Keratinocyte (primary cell): ENCODE measurements around the gene APOD. TPM values are rescaled to one million over a fixed set of nuclear protein-coding genes. Genes with fewer than 3 reads are reported as not detected.

Experiments used
- DNase-seq: peaks from one replicate; pipeline ENCODE4 v3.0.0-alpha.2; 2011; ENCODE audit warnings: low read depth, missing footprints, low spot score
- FAIRE-seq: peaks from 2 replicates; lab custom pipeline; 2011; peaks lifted over from hg19 to GRCh38; lab: Jason Lieb, UNC
- H2AFZ ChIP-seq: 2 replicates; pipeline ENCODE4 v1.6.0; 2012; ENCODE audit warnings: low read length, control low read depth, inconsistent platforms; ENCODE audit not compliant: control insufficient read depth
- H3K27ac ChIP-seq: 2 replicates; pipeline ENCODE4 v1.5.1; 2011; ENCODE audit warnings: low read length; ENCODE audit not compliant: control insufficient read depth, insufficient read depth
- H3K27me3 ChIP-seq: 3 replicates; pipeline ENCODE4 v1.6.0; 2011; ENCODE audit warnings: low read length; ENCODE audit not compliant: control insufficient read depth, insufficient read depth; ENCODE audit errors: extremely low read depth
- H3K36me3 ChIP-seq, 2 experiments: 2 replicates in 1 of 2; 3 replicates in 1 of 2; pipeline ENCODE4 v1.5.1; 2011; ENCODE audit warnings: low read length in 2 of 2, mild to moderate bottlenecking in 1 of 2; ENCODE audit not compliant: control insufficient read depth in 2 of 2, insufficient read depth in 2 of 2; ENCODE audit errors: extremely low read depth in 1 of 2
- H3K4me1 ChIP-seq: 3 replicates; pipeline ENCODE4 v1.5.1; 2011; ENCODE audit warnings: low read length; ENCODE audit not compliant: control insufficient read depth, insufficient read depth; ENCODE audit errors: extremely low read depth
- H3K4me2 ChIP-seq: 3 replicates; pipeline ENCODE4 v1.6.0; 2011; ENCODE audit warnings: low read depth, low read length; ENCODE audit not compliant: control insufficient read depth, insufficient read depth; ENCODE audit errors: extremely low read depth
- H3K4me3 ChIP-seq, 3 experiments: fragments of 200-600 bp in 1 of 3; sonication (generic) in 1 of 3; 2 replicates in 2 of 3; 3 replicates in 1 of 3; pipeline ENCODE4 v1.5.1; 2011 to 2016; ENCODE audit warnings: low read length in 3 of 3, mild to moderate bottlenecking in 3 of 3, control low read depth in 2 of 3, inconsistent platforms in 1 of 3, low read depth in 1 of 3, mixed read lengths in 1 of 3, mixed run types in 1 of 3, moderate library complexity in 1 of 3; ENCODE audit not compliant: control insufficient read depth in 2 of 3, insufficient read depth in 2 of 3; ENCODE audit errors: extremely low read depth in 1 of 3
- H3K79me2 ChIP-seq: 2 replicates; pipeline ENCODE4 v1.6.0; 2012; ENCODE audit warnings: low read length; ENCODE audit not compliant: control insufficient read depth, insufficient read depth
- H3K9ac ChIP-seq: 3 replicates; pipeline ENCODE4 v1.6.0; 2011; ENCODE audit warnings: low read length; ENCODE audit not compliant: control insufficient read depth, insufficient read depth; ENCODE audit errors: extremely low read depth
- H3K9me1 ChIP-seq: 3 replicates; pipeline ENCODE4 v1.6.0; 2011; ENCODE audit warnings: low read length; ENCODE audit not compliant: control insufficient read depth, insufficient read depth; ENCODE audit errors: extremely low read depth
- H3K9me3 ChIP-seq: 2 replicates; pipeline ENCODE4 v1.5.1; 2012; ENCODE audit warnings: low read depth, low read length; ENCODE audit not compliant: control insufficient read depth
- H4K20me1 ChIP-seq: 3 replicates; pipeline ENCODE4 v1.6.0; 2011; ENCODE audit warnings: low read length; ENCODE audit not compliant: control insufficient read depth, insufficient read depth; ENCODE audit errors: extremely low read depth
- EZH2 ChIP-seq: IDR thresholded peaks from one replicate; pipeline ENCODE4 v1.6.1; 2012; ENCODE audit warnings: inconsistent platforms, mild to moderate bottlenecking, low read length, moderate library complexity
- dilution Hi-C: fragments of 300-500 bp; cut with MboI; formaldehyde crosslinking; loops from one replicate; pipeline ENCODE4 v1.7.0; 2020; ENCODE audit warnings: low sequenced_read_pairs; ENCODE audit not compliant: extremely low pct_ligation_motif_present
- polyA plus RNA-seq, 5 experiments: library from polyadenylated mRNA; depleted of rRNA in 3 of 5; stranded (reverse) in 3 of 5; stranded (forward) in 1 of 5; unstranded in 1 of 5; fragments of >200 nt; gene quantifications; 1 replicate in 1 of 5; 2 replicates in 3 of 5; 3 replicates in 1 of 5; pipeline versions ENCODE4 v1.2.1 to v1.2.3, GENCODE V29; 2011 to 2012; ENCODE audit warnings: missing spikeins in 2 of 5, low read depth in 1 of 5, low replicate concordance in 1 of 5
- TF ChIP-seq, protein P1 (sequence below), 3 experiments: IDR thresholded peaks in 1 of 3; conservative IDR thresholded peaks in 1 of 3; optimal IDR thresholded peaks in 1 of 3; 2 replicates in 2 of 3; 3 replicates in 1 of 3; pipeline versions ENCODE3 to v1.5.1; 2011; ENCODE audit warnings: low read length in 3 of 3, mild to moderate bottlenecking in 3 of 3, moderate library complexity in 2 of 3, control low read depth in 1 of 3, inconsistent platforms in 1 of 3; ENCODE audit not compliant: insufficient read depth in 2 of 3; ENCODE audit errors: extremely low read depth in 1 of 3

APOD gene
- polyA plus RNA-seq, 1 donor (not counting 4 experiments of a cell fraction or from before 2014, with no cell fraction given), result not detected

DNA sequence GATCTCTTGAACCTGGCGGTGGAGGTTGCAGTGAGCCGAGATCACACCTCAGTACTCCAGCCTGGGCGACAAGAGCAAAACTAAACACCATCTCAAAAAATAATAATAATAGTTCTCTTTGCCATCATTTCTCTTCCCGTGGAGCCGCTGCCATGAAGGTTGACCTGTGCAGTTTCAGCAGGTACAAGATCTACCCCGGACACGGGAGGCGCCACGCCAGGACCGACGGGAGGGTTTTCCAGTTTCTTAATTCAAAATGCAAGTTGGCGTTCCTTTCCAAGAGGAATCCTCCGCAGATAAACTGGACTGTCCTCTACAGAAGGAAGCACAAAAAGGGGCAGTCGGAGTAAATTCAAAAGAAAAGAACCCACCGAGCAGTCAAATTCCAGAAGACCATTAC is 29.3 kb downstream of the APOD start:
- Histone ChIP-seq H3K79me2 (no peaks in the 10 kb centered on the region), H3K4me3 (no peak overlapping the region), H3K9ac (no peak overlapping the region), H2AFZ (no peak overlapping the region), H4K20me1 (no peaks in the 10 kb centered on the region), H3K36me3 (no peaks in the 10 kb centered on the region), H3K27ac (no peak overlapping the region), H3K9me3 (no peaks in the 10 kb centered on the region), H3K4me2 (no peak overlapping the region), H3K27me3 (peaks cover 4% of the 10 kb centered on the region), H3K4me1 (no peaks in the 10 kb centered on the region), H3K9me1 (no peaks in the 10 kb centered on the region)
- no peak for FAIRE-seq
- TF ChIP-seq, protein P1, sequence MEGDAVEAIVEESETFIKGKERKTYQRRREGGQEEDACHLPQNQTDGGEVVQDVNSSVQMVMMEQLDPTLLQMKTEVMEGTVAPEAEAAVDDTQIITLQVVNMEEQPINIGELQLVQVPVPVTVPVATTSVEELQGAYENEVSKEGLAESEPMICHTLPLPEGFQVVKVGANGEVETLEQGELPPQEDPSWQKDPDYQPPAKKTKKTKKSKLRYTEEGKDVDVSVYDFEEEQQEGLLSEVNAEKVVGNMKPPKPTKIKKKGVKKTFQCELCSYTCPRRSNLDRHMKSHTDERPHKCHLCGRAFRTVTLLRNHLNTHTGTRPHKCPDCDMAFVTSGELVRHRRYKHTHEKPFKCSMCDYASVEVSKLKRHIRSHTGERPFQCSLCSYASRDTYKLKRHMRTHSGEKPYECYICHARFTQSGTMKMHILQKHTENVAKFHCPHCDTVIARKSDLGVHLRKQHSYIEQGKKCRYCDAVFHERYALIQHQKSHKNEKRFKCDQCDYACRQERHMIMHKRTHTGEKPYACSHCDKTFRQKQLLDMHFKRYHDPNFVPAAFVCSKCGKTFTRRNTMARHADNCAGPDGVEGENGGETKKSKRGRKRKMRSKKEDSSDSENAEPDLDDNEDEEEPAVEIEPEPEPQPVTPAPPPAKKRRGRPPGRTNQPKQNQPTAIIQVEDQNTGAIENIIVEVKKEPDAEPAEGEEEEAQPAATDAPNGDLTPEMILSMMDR (optimal IDR thresholded peaks at IDR 0.05 in 1 of 3, IDR thresholded peaks at IDR 0.05 in 1 of 3, conservative IDR thresholded peaks at IDR 0.05 in 1 of 3; ENCODE audit: extremely low read depth in 1 of 3, insufficient read depth in 2 of 3, low read length in 3 of 3), result no peak
- TF ChIP-seq EZH2, result no peak
- dilution Hi-C loops, result no loop called here
- DNase-seq, result no peak

DNA sequence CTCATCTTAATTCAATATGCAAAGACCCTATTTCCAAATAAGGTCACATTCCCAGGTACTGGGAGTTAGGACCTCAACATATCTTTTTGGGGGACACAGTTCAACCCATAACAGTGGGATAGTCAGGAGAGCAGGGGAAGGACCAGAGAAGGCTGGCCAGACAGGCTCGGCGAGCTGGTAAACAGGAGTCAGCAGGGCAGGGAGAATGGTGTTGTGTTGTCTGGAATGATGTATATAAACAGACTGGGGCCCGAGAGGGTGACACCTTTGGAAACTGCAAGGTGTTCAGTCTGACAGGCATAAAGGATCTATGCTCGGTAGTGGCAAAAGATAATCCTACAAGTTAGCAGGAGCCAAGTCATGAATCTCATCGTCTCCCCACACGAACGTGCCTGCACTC is 30.5 kb downstream of the APOD start:
- Histone ChIP-seq H3K9ac (no peak overlapping the region), H3K9me3 (no peaks in the 10 kb centered on the region), H3K9me1 (no peaks in the 10 kb centered on the region), H3K27me3 (peaks cover 4% of the 10 kb centered on the region), H2AFZ (no peak overlapping the region), H3K36me3 (no peaks in the 10 kb centered on the region), H3K27ac (no peak overlapping the region), H3K4me2 (no peak overlapping the region), H4K20me1 (no peaks in the 10 kb centered on the region), H3K79me2 (no peaks in the 10 kb centered on the region), H3K4me3 (no peak overlapping the region), H3K4me1 (peaks cover 3% of the 10 kb centered on the region)
- no peak for TF ChIP-seq EZH2
- TF ChIP-seq, protein P1 (optimal IDR thresholded peaks at IDR 0.05 in 1 of 3, IDR thresholded peaks at IDR 0.05 in 1 of 3, conservative IDR thresholded peaks at IDR 0.05 in 1 of 3; ENCODE audit: extremely low read depth in 1 of 3, insufficient read depth in 2 of 3, low read length in 3 of 3), result no peak
- dilution Hi-C loops, result no loop called here
- no peak for FAIRE-seq
- no peak for DNase-seq
